GM23248 (cell line): ENCODE data around the gene VAPA.
"Not testable (repeated sequence)": the region's sequence is repeated elsewhere in the genome, so short reads cannot be mapped to it uniquely, and the experiment has no call there.

ENCODE experiments used
- EZH2 ChIP-seq: fragments of 200-600 bp; sonication (generic); IDR thresholded peaks from 2 replicates; pipeline ENCODE4 v1.6.1; 2018; ENCODE audit warnings: antibody characterized with exemption, mild to moderate bottlenecking; ENCODE audit not compliant: insufficient read depth, poor library complexity, severe bottlenecking
- EZH2phosphoT487 ChIP-seq: fragments of 200-600 bp; sonication (generic); IDR thresholded peaks from 2 replicates; pipeline ENCODE4 v1.6.1; 2018; ENCODE audit warnings: antibody characterized with exemption, moderate library complexity, mild to moderate bottlenecking, low read depth; ENCODE audit not compliant: insufficient read depth

GRCh38 chr18:9899550-9899930 is 14.3 kb upstream of the VAPA start:
- TF ChIP-seq EZH2, EZH2phosphoT487: not testable (repeated sequence)
